GM19372 (cell line): ENCODE data around the gene SEMA3A.
"Not testable (repeated sequence)": the region's sequence is repeated elsewhere in the genome, so short reads cannot be mapped to it uniquely, and the experiment has no call there.

Experiments used
- ATAC-seq: cut with Tn5 transposase; IDR thresholded peaks from one replicate; pipeline ENCODE4 v1.9.1; 2021; ENCODE audit warnings: mild to moderate bottlenecking, low read depth, moderate library complexity; ENCODE audit not compliant: unreplicated experiment

Gene SEMA3A

GRCh38 chr7:84076219-84076618 lies 118.4 kb downstream of the SEMA3A start:
- no peak for ATAC-seq

- no peak for ATAC-seq
Measured at GRCh38 chr7:84073186-84073875, 121.3 kb downstream of the SEMA3A start.

- ATAC-seq, result no peak
Measured at GRCh38 chr7:84070770-84071169, 123.8 kb downstream of the SEMA3A start.

GRCh38 chr7:84069999-84070500 lies 124.5 kb downstream of the SEMA3A start:
- no peak for ATAC-seq

GRCh38 chr7:84069033-84069432 lies 125.6 kb downstream of the SEMA3A start:
- no peak for ATAC-seq

GRCh38 chr7:84062489-84062901 lies 132.1 kb downstream of the SEMA3A start:
- ATAC-seq, result not testable (repeated sequence)

- ATAC-seq, result no peak
Measured at GRCh38 chr7:84060760-84061261, 133.8 kb downstream of the SEMA3A start.

GRCh38 chr7:84060000-84060399 lies 134.6 kb downstream of the SEMA3A start:
- ATAC-seq, result no peak

- ATAC-seq, result no peak
Measured at GRCh38 chr7:84058311-84059076, 136.1 kb downstream of the SEMA3A start.

GRCh38 chr7:84057576-84057975 lies 137.0 kb downstream of the SEMA3A start:
- ATAC-seq, result no peak

GRCh38 chr7:84055904-84056605 lies 138.5 kb downstream of the SEMA3A start:
- ATAC-seq, result no peak

GRCh38 chr7:84055199-84055598 lies 139.4 kb downstream of the SEMA3A start:
- ATAC-seq, result not testable (repeated sequence)

GRCh38 chr7:84049071-84049836 lies 145.3 kb downstream of the SEMA3A start:
- ATAC-seq, result no peak

GRCh38 chr7:84047085-84047484 lies 147.5 kb downstream of the SEMA3A start:
- no peak for ATAC-seq

GRCh38 chr7:84044834-84045233 lies 149.8 kb downstream of the SEMA3A start:
- no peak for ATAC-seq

- no peak for ATAC-seq
Measured at GRCh38 chr7:84043661-84044191, 150.9 kb downstream of the SEMA3A start.

- no peak for ATAC-seq
Measured at GRCh38 chr7:84042110-84042539, 152.5 kb downstream of the SEMA3A start.

- ATAC-seq, result no peak
Measured at GRCh38 chr7:84041649-84042048, 152.9 kb downstream of the SEMA3A start.

GRCh38 chr7:84040355-84040754 lies 154.2 kb downstream of the SEMA3A start:
- no peak for ATAC-seq

GRCh38 chr7:84039432-84039831 lies 155.2 kb downstream of the SEMA3A start:
- no peak for ATAC-seq
